ENCODE measurements around the gene SPN.
"Not testable (repeated sequence)": the region's sequence is repeated elsewhere in the genome, so short reads cannot be mapped to it uniquely, and the experiment has no call there.

Gene SPN

DNA sequence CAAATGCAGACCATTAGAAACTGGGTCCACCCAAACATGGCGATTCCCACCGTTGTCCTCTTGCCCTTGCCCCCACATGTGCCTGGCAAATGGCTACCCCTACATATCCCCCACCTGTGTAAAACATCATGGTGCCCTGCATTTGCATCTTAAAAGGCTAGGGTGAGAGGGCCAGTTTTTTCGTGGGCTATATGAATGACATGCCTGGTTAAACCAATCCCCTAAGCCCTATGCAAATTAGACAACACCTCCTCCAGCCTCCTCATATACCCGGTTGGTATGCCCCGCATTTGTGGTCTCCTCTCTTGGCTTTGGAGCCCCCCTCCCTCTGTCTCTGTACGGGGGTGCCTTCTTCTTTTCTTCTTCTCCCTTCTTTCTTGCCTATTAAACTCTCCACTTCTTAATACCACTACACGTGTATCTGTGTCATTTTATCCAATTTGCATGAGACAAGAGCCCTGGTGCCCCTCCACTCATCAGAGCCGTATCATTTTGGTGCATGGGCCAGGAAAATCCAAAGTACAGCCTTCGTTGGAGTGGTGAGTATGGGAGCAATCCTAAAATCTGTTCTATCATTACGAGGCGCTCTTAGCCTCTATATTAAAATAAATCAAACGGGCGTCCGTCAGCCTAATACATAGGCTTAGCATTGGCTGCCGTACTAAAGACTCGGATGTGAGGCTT lies 46.0 kb downstream of the SPN start:
- DNase-seq, result no peak

DNA sequence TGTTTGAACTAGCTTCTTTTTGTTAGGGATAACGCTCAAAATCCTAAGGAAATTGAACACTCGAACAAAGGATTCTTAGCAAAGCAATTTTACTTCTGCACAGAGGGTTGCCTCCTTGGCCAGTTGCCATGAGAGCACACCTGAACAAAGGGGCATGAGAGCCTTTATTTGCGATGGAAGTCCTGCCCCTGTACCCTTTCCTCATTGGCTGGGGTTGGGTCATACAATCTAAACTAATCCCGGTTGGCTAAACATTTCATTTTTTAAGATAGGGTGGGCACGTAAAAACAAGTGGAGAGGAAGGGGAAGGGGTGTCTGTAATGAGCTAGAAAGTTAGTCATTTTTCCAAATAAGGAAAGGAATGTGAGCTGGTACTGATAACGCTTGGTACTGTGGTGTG lies 46.6 kb downstream of the SPN start:
- DNase-seq, result not testable (repeated sequence)

GRCh38 chr16:29710227-29711219 lies 47.5 kb downstream of the SPN start:
- DNase-seq, result peak; percentile 74

- no peak for DNase-seq
Measured at GRCh38 chr16:29712809-29713208, 49.8 kb downstream of the SPN start.

DNA sequence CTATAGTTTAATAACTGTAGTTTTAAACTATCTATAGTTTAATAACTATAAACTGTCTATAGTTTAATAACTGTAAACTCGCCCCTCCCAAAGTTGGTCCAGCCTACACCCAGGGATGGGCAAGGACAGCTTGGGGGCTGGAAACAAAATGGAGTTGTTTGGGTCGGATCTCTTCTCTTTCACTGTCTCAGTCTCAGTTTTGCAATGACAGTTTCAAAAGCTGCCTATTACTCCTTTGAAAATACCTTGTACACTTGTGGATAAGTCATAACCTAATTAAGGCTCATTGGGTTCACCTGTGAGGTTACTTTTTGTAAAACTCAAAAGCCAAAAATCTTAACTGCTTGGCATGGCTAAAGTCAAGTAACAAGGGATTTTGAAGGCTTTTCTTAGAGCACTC lies 51.3 kb downstream of the SPN start:
- no peak for DNase-seq

DNA sequence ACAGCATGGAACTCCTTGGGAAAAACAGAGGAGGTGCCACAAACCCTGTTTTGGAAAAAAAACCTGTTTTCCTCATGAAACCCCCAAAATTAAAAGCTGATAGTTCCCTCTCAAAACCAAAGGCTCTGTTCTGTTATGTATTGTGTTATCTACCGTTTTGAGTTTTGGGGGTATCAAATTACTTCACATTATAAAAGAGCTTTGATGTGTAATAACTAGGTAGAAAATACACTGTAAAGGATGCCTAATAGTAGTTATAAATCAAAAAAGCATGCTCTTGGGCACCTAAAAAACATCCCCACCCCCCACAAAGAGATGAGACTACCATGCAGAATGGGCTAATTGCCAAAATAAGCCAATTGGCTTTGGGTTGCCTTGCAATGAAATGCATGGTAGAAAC lies 51.9 kb downstream of the SPN start:
- DNase-seq, result no peak

DNA sequence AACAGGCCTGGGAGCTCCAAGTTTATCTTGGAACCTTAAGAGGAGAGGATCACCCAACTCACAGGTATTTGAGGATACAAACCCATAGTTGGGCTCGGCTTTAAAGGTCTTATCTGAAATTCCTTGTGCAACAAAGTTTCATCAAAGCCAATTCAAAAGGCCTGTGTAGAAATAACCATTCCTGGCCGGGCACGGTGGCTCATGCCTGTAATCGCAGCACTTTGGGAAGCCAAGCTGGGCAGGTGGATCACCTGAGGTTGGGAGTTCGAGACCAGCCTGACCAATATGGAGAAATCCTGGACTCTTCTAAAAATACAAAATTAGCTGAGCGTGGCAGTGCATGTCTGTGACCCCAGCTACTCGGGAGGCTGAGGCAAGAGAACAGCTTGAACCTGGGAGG lies 54.1 kb downstream of the SPN start:
- DNase-seq, result no peak

DNA sequence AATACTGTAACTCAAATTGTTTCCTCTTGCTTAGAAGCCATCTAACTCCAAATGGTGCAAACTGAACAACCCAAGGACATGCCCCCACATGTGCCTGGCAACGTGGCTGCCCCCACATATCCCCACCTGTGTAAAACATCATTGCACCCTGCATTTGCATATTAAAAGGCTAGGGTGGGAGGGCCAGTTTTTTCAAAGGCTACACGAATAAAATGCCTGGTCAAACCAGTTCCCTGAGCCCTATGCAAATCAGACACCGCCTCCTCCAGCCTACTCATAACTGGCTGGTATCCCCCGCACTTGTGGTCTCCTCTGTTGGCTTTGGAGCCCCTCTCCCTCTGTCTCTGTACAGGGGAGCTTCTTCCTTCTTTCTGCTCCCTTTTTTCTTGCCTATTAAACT lies 56.0 kb downstream of the SPN start:
- no peak for DNase-seq
